K562 (cell line): ENCODE results near the gene POU3F1. TPM values are rescaled to one million over a fixed set of nuclear protein-coding genes. Genes with fewer than 3 reads are reported as not detected.
A peak's percentile ranks its signal among the peaks of the same experiment; 100 is the strongest.

Experiments used
- ARID1B ChIP-seq: fragments of 450-650 bp; IDR thresholded peaks from 2 replicates; pipeline ENCODE4 v1.6.1; 2016; ENCODE audit warnings: antibody characterized with exemption, mild to moderate bottlenecking, inconsistent platforms
- BCLAF1 ChIP-seq, 2 experiments: fragments of 450-650 bp in 1 of 2; IDR thresholded peaks; 2 replicates each; pipeline ENCODE4 v1.6.1; 2011 to 2017; ENCODE audit warnings: low read depth in 2 of 2, antibody characterized with exemption in 1 of 2, borderline replicate concordance in 1 of 2, low read length in 1 of 2, mild to moderate bottlenecking in 1 of 2, mixed read lengths in 1 of 2; ENCODE audit not compliant: control insufficient read depth in 1 of 2
- ESRRA ChIP-seq: fragments of 450-650 bp; IDR thresholded peaks from 2 replicates; pipeline ENCODE4 v1.6.1; 2014; ENCODE audit warnings: low read depth, mild to moderate bottlenecking, moderate library complexity, borderline replicate concordance
- HDGF ChIP-seq: fragments of 450-650 bp; IDR thresholded peaks from 2 replicates; pipeline ENCODE4 v1.6.1; 2016
- KLF10 ChIP-seq: fragments of 250-450 bp; sonication (Bioruptor Pico); IDR thresholded peaks from 2 replicates; pipeline ENCODE4 v1.6.1; 2021; ENCODE audit warnings: matching md5 sums
- SRSF1 ChIP-seq: fragments of 200-400 bp; formaldehyde crosslinking; IDR thresholded peaks from 2 replicates; pipeline ENCODE4 v1.6.1; 2017; ENCODE audit warnings: mild to moderate bottlenecking, low read depth, low read length, moderate library complexity
- TAF1 ChIP-seq: IDR thresholded peaks from 2 replicates; pipeline ENCODE4 v1.6.1; 2011; ENCODE audit warnings: mild to moderate bottlenecking, low read length, moderate library complexity; ENCODE audit not compliant: insufficient read depth, control insufficient read depth, severe bottlenecking; ENCODE audit errors: extremely low read depth
- VEZF1 ChIP-seq: fragments of 200-800 bp; sonication (Bioruptor generic); IDR thresholded peaks from 2 replicates; pipeline ENCODE4 v1.6.1; 2017; ENCODE audit warnings: missing genetic modification characterization, missing compliant biosample characterization
- ZNF165 ChIP-seq: fragments of 250-450 bp; sonication (Bioruptor Pico); IDR thresholded peaks from 2 replicates; pipeline ENCODE4 v1.4.0; 2020; ENCODE audit warnings: borderline replicate concordance
- ZNF589 ChIP-seq: fragments of 200-800 bp; sonication (Bioruptor generic); IDR thresholded peaks from 2 replicates; pipeline ENCODE4 v1.6.1; 2016; ENCODE audit warnings: low read depth, missing genetic modification characterization, missing compliant biosample characterization
- polyA plus RNA-seq, 8 experiments: library from polyadenylated mRNA; depleted of rRNA in 4 of 8; stranded (reverse) in 5 of 8; unstranded in 3 of 8; fragments of >200 nt; fragmentation: Nextera tagmentation in 2 of 8; fragmentation: Illumina TruSeq in 1 of 8; extraction: Ambion mirVana in 2 of 8; extraction: Trizol in 1 of 8; gene quantifications; 2 replicates each; pipeline versions ENCODE4 v1.2.1 to v1.2.3, GENCODE V29; 2011 to 2014; ENCODE audit warnings: inconsistent platforms in 1 of 8, missing spikeins in 1 of 8
- total RNA-seq, 7 experiments: library from RNA; depleted of rRNA in 6 of 7; stranded (reverse); fragments of >200 nt in 6 of 7; fragmentation: Illumina TruSeq in 2 of 7; extraction: Trizol in 2 of 7; gene quantifications; 2 replicates each; pipeline versions ENCODE4 v1.2.1 to v1.2.3, GENCODE V29; 2011 to 2021; ENCODE audit warnings: low replicate concordance in 1 of 7
- TF ChIP-seq, protein P1 (sequence below), 2 experiments: fragments of 450-650 bp in 1 of 2; sonication (generic) in 1 of 2; formaldehyde crosslinking in 1 of 2; IDR thresholded peaks; 2 replicates each; pipeline versions ENCODE4 v1.7.1 to v1.9.0; 2016 to 2022; ENCODE audit warnings: inconsistent platforms in 1 of 2, mild to moderate bottlenecking in 1 of 2, missing genetic modification reagents in 1 of 2

POU3F1 gene
- total and polyA plus RNA-seq, 9 of the 15 experiments (the other 6 are each of a cell fraction or from before 2014, with no cell fraction given), result 0.09 TPM; not detected in 8

DNA sequence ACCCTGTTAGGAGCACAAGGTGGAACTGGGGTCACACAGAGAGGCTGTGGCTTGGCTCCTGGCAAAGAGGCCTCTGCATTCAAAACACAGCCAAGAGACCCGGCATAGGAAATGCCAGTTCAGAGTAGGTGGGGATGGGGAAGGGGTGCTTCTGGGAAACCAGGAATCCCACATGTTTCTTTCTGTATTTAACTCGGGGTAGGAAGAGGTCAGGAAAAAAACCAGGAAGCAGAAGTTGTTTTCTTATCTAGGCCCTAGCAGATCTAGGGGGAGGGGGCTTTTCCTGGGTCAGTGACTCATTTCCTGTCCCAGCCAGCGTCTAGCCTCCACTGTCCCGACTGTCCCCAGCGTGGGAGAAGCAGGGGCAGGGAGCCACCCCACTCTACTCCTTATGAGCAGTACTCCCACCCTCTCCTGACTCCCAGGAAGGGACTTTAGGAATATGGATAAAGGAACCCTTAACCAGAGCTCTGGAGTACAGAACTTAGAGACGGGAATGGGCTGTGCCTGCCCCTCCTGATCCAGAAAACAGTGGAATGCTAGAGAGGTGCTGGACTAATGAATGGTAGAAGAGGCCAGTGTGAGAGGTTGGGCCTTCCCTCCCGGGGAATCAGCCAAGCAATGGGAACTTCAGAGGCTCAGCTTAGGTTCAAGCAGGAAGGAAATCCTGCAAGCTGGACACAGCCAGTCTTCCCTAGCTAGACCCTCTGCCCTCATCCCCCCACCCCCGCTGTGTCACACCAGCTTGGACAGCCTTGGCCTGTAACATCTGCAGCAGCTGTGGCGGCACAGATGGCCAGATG lies 47.0 kb downstream of the POU3F1 start (continued):
- peak; percentile 94 for TF ChIP-seq VEZF1 (CRISPR knock-in tag)
- TF ChIP-seq ZNF589 (CRISPR knock-in tag), result peak; percentile 85
- no peak for TF ChIP-seq SRSF1
- TF ChIP-seq KLF10, result no peak
- TF ChIP-seq ZNF165 (CRISPR knock-in tag), result no peak
- no peak for TF ChIP-seq HDGF
- peak; percentile 77 for TF ChIP-seq ESRRA
- TF ChIP-seq TAF1, result peak; percentile 69
- peak; percentile 99 for TF ChIP-seq ARID1B
- TF ChIP-seq BCLAF1 (IDR thresholded peaks at IDR 0.05; ENCODE audit: borderline replicate concordance in 1 of 2, control insufficient read depth in 1 of 2, low read depth in 2 of 2, low read length in 1 of 2), result peak in 1 of 2 experiments; percentile 87; a peak in 1 of 4 replicates
- TF ChIP-seq, protein P1, sequence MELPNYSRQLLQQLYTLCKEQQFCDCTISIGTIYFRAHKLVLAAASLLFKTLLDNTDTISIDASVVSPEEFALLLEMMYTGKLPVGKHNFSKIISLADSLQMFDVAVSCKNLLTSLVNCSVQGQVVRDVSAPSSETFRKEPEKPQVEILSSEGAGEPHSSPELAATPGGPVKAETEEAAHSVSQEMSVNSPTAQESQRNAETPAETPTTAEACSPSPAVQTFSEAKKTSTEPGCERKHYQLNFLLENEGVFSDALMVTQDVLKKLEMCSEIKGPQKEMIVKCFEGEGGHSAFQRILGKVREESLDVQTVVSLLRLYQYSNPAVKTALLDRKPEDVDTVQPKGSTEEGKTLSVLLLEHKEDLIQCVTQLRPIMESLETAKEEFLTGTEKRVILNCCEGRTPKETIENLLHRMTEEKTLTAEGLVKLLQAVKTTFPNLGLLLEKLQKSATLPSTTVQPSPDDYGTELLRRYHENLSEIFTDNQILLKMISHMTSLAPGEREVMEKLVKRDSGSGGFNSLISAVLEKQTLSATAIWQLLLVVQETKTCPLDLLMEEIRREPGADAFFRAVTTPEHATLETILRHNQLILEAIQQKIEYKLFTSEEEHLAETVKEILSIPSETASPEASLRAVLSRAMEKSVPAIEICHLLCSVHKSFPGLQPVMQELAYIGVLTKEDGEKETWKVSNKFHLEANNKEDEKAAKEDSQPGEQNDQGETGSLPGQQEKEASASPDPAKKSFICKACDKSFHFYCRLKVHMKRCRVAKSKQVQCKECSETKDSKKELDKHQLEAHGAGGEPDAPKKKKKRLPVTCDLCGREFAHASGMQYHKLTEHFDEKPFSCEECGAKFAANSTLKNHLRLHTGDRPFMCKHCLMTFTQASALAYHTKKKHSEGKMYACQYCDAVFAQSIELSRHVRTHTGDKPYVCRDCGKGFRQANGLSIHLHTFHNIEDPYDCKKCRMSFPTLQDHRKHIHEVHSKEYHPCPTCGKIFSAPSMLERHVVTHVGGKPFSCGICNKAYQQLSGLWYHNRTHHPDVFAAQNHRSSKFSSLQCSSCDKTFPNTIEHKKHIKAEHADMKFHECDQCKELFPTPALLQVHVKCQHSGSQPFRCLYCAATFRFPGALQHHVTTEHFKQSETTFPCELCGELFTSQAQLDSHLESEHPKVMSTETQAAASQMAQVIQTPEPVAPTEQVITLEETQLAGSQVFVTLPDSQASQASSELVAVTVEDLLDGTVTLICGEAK (IDR thresholded peaks at IDR 0.05), result peak; percentile 78
- TF ChIP-seq, protein P1 (CRISPR knock-in tag; IDR thresholded peaks at IDR 0.05), result no peak
